ENCODE measurements around the gene RS1.

RS1 gene

DNA sequence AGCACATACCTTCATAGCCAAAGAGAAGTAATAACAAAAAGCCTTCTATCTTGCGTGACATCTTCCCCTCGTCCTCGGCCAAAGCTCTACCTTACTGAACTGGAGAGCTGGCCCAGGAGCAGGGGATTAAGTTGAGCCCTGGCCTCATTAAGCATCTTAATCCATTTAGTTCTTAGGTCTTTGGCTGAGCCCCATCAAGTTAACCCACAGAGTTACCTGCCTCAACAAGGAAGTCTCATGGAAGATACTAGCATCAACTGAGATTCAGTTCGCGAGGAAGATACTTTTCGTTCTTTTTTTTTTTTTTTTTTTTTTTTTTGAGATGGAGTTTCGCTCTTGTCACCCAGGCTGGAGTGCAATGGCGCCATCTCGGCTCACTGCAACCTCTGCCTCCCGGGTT is at the start of gene RS1:
Gene RS1, minus strand, starts transcription at position 101 of the 400 bp plus-strand sequence. Its CDS starts 40 bp downstream, at position 61.
- DNase-seq = no peak

DNA sequence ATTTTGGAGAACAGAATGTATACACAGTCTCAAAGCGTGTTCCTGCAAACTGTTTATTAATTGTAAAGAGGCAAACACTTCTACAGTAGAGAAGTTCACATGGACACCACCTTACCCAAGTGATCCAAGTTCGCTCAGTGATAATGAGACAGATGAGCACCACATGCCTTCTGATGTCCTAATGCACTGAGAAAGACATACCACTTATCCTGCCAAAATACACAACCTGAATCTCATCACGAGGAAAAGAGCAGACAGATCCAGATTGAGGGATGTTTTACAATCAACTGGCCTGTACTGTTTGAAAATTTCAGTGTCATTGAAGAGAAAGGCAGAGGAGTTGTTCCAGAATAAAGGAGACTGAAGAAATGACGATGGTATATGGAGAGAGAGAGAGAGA is 47.9 kb upstream of the RS1 start:
- DNase-seq = no peak

- DNase-seq = no peak
Measured at GRCh38 chrX:18714910-18715309, 43.0 kb upstream of the RS1 start.

GRCh38 chrX:18709833-18710232 is 37.9 kb upstream of the RS1 start:
- no peak for DNase-seq

DNA sequence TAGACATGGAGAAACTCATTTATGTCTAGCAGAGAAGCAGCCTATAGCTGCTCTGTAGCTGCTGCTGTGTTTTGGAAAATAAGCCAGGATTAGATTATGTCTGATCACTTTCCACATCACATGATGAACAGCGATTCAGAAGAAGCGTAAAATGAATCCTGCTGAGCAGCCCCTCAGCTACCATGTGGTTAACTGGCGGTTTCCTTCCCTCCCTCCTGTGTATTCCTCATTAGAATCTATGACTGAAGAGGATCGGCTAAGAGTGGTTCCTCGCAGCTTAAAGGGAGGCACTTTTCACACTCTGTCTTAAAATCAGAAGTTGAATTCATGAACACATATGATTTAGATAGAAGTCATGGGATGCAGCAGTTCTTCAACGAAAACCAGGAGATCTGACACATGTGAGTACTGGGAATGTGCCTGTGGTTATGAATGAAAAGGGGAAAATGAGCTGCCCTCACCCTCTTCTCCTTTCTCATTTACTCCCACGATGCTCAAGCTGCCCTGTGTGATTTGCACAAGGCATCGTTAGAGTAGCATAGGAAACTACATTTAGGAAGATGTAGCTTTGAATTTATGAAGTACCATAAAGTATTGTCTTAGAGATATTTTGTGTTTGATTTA is 35.6 kb upstream of the RS1 start, which contains the start of gene PPEF1:
Gene PPEF1, plus strand, starts transcription at position 220 of the 624 bp plus-strand sequence. Its CDS starts 136 bp downstream, at position 356.
- peak; percentile 53 for DNase-seq

DNA sequence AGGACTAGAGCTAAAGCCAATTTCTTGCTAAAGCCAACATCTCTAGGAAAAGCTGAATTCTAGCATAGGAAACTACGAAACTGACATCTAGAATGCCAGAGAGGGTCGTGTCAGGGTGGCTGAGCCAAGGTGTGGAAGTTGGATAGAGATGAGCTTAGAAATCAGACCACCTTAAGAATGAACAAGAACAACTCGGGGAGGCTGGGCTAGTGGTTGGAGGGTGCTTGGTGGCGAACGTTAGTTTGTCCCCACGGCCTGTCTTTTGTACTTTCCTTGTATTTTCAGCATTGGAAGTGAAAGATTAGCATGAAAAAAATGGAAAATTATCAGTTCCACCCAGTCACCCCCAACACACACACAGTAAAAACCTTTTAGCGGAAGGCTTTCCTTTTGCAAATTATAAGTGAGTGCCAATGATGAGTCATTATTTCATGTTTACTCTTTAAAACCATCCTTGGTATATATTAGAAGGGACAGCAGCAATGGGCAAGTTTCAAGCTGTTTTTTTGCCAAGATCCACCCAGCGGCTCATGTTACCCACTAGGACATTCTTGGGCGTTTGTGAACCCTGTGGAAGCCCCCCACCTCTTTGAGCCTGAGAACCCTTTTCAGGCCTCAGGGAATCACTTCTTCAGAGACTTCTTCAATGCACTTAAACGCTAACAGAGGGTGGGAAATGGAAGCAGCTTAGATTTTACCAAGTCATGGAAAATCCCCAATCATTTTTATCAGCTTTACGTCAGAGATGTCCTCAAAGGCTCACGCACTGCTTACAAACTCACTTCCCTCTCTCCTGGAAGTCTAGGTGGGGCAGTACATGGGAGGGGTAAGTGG is 30.7 kb upstream of the RS1 start:
- DNase-seq = no peak

DNA sequence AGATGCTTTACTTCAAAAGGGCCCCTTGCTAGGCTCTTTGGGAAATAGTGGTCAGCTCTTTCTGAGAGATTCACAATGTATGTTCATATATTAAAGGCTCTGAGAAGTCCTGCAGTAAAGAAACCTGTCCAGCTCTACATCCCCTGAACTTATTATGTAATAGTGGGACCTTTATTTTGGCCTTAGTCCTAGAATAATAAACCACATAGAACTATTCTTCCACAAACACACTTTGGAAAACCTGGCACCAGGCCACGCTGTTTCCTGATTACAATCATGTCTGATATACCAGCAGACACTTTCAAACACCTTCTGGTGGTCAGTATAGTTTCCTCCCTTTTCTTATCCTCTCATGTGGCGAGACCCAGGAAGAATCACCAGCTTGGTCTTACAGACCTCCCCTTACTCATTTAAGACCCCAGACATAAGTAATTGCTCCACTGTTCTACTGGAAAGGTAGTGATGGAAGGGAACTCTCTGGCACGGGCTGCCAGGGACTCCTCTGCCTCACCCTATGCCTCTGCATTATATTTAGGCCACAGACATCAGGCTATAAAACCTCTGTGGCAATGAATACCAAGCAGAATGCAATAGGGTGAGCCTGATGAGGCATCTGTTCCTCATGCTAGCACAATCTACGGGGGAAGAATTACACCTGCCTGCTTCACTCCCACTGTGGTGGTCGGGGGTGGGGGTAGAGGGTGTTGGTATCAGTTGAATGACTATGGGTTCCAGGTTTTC is 29.9 kb upstream of the RS1 start:
- no peak for DNase-seq

DNA sequence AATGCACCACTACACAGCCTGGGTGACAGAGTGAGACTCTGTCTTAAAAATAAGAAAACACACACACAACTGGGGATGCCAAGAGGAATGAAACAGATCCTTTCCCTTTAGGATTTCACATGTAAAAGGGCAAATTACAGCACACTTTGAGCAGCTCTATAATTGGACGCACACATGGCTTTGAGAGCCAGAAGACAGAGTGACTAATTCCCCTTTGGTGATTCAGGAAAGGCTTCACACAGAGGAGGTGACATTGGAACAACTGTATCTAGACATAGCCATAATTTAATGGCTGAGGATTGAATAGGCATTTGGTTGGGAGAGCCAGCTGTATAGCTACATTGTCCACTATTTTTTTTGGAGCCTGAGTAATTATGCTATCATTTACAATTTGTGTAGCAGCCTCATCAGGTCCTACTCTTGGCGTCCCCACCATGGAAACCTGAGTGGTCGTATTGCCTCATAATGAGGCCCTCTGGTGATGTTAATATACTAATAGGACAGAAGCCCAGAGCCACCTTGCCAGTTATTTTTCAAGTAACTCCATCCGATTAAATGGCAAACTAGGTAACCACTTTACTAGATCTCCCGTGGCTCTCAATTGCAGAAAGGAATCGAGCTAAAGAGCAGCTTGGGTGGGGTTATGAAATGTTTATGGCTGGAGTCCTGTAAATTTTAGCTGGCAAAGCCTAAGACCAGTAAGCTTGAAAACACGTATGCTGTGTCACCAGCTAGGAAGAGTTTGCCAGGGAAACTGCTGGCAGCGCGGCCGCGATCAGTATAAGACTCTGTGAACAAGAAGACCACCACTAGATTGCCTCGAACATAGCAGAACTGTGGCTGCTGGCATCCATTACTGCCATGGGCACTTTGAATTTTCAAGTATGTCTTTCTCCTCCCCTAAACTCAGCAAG is 27.1 kb upstream of the RS1 start:
- DNase-seq = no peak

DNA sequence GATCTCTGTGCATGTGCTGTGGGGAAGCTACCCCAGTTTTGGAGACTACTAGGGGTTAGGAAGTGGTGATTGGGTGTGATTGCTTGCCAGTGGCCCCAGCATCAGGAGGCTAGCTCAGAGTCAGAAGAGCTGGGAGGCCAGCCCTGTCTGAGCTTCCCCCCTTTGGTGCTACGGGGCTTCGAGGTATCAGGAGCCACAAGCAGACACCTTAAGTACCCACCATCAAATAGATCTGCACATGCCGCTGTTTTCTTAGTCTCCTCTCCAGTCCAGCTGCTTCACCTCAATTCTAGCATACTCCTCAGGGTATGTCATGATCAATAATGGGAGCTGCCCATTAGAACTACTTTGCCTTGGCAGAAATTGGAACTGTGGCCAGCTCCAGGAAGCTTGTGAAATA is 24.7 kb upstream of the RS1 start:
- no peak for DNase-seq

GRCh38 chrX:18692541-18692940 is 20.6 kb upstream of the RS1 start:
- DNase-seq = no peak

GRCh38 chrX:18691431-18691830 is 19.5 kb upstream of the RS1 start:
- DNase-seq = no peak

DNA sequence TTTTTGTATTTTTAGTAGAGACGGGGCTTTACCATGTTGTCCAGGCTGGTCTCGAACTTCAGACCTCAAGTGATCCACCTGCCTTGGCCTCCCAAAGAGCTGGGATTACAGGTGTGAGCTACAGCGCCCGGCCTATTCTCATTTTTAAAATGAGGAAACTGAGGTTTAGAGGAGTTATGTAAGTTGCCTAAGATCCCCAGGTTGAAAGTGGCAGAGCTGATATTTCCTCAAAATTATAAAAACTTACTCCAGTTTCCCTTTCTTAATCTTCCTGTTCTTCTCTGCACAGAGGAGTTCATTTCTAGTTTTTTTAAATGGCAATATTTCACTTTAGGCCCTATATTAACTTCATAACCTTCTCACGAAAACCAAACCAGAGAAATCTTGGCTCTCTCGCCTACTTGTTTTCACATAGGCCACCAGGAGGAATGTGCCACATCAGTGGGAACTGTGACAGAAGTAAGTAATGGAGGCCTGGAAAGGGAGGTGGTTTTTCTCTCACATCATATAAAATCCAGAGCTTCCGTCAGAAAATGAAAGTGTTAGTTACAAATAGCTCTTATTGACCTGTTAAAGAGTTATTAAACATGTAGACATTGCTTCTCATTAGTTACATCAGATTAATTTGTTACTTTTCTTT is 16.1 kb upstream of the RS1 start:
- DNase-seq = no peak

DNA sequence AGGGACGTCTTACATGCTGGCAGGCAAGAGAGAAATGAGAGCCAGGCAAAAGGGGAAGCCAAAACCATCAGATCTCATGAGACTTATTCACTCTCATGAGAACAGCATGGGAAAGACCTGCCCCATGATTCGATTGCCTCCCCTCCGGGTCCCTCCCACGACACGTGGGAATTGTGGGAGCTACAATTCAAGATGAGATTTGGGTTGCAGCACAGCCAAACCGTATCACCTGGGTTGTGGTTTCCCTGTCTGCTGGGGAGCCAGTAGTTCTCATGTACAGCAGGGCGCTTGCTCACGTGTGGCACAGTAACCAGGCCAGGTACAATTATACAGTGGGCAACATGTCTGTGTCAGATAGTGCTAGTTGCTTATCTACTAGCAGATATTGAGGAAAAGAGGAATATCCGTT is 11.1 kb upstream of the RS1 start:
- DNase-seq = no peak

GRCh38 chrX:18681996-18682395 is 10.1 kb upstream of the RS1 start:
- no peak for DNase-seq

DNA sequence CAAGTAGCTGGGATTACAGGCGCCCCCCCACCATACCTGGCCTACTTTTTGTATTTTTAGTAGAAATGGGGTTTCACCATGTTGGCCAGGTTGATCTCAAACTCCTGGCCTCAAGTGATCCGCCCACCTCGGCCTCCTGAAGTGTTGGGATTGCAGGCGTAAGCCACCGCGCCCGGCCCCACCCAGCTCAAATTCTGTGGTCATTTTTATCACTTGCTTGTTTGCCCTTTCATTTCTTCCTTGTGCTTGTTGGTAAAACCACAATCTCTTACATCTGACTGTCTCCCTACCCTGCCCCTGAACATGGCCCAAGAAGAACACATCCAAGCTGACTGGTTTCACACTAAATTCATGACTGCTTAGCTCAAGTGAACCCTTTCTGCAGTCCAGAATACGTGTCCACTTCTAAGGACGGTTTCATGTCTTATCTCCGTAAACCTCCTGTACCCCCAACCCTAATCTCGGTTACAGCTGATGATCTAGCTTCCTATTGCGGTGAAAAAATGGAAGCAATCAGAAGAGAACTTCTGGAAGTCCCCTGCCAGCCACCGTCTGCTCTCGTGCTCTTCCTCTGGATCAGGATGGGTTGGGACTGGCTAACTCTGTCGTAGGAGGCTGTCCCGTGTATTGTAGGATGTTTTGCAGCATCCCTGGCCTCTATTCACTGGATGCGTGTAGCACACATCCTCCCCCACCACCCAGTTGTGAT is 5.4 kb upstream of the RS1 start:
- no peak for DNase-seq

DNA sequence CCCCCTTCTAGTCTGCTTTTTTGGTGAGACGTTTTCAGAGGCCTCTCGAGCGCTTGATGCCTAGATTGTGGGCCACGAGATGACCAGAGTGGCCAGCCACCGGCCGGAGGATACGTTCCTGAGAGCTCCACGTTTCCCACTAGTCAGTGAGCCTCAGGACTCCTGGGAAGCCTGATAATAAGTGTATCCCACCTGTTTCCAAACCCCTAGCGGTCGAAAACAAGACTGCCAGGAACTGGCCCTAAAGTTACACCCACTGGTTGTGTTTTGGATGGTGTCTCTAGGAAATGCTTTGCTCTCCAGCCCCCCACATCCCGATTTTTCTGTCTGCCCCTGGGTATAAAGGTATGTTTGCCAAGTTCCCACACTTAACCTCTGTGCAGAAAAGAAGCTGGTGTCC is 4.6 kb upstream of the RS1 start:
- DNase-seq = peak; percentile 30

GRCh38 chrX:18676050-18676449 is 4.1 kb upstream of the RS1 start:
- DNase-seq = no peak

- DNase-seq = peak; percentile 95
Measured at GRCh38 chrX:18674788-18675735, 3.2 kb upstream of the RS1 start.

DNA sequence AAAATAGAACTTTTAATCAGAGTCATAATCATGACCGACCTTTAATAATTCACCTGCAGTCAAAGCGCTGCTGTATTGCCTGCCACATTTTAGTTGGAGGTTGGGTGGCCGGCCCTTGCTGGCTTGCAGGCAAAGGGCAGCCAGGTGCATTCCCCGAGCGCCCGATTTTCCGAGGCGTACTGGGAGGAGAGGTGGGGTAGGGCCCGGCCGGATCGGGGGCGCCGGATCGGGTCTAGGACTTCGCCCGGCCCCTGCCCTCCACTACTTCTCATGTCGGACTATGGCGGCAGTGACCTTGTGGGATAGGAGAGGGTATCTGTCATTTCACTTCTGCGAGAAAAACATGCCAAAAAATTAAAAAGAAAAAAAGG is 2.5 kb upstream of the RS1 start:
- DNase-seq = no peak

Measured in eye (tissue), 1 donor.